ENCODE results near the gene DLAT.

The DLAT gene

DNA sequence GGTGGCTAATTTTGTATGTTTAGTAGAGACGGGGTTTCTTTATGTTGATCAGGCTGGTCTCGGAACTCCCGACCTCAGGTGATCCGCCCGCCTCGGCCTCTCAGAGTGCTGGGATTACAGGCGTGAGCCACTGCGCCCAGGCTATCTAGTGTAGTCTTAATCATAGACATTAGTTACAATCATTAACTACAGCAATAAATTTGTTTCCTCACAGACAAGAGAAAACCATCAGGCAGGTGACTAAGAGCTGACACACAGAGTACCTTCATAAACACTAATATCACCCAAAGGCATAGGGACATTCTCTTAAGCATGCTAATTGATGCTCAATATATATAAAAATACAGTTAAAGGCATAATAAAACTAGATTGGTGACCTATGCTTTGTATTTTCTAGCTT is 80.9 kb downstream of the DLAT start:
- no peak for DNase-seq (ENCODE audit: low read depth, low spot score)
- H3K27ac ChIP-seq, result no peak overlapping the region
